HepG2 (cell line): Measurements from ENCODE around the gene ERBB3. TPM values are rescaled to one million over a fixed set of nuclear protein-coding genes. Genes with fewer than 3 reads are reported as not detected.

Source experiments
- BRD4 ChIP-seq: sonication (generic); formaldehyde crosslinking; IDR thresholded peaks from 2 replicates; pipeline ENCODE4 v1.4.0; 2020; ENCODE audit warnings: missing genetic modification reagents
- EHMT2 ChIP-seq: fragments of 200-600 bp; sonication (generic); IDR thresholded peaks from 2 replicates; pipeline ENCODE4 v1.7.0; 2017; ENCODE audit warnings: antibody characterized with exemption, low read depth, low read length, borderline replicate concordance
- HNF1A ChIP-seq, 2 experiments: sonication (generic) in 1 of 2; formaldehyde crosslinking in 1 of 2; IDR thresholded peaks; 2 replicates each; pipeline versions ENCODE4 v1.4.0 to v1.6.1; 2016 to 2020; ENCODE audit warnings: borderline replicate concordance in 1 of 2, low read depth in 1 of 2, mild to moderate bottlenecking in 1 of 2, missing genetic modification reagents in 1 of 2
- MYC ChIP-seq: sonication (generic); formaldehyde crosslinking; IDR thresholded peaks from 2 replicates; pipeline ENCODE4 v1.9.0; 2021; ENCODE audit warnings: missing genetic modification reagents, borderline replicate concordance
- NR2C2 ChIP-seq: sonication (generic); formaldehyde crosslinking; IDR thresholded peaks from 2 replicates; pipeline ENCODE4 v1.4.0; 2020; ENCODE audit warnings: missing genetic modification reagents, mild to moderate bottlenecking, moderate library complexity, borderline replicate concordance
- ZFP91 ChIP-seq: sonication (generic); formaldehyde crosslinking; IDR thresholded peaks from 2 replicates; pipeline ENCODE4 v1.9.0; 2022; ENCODE audit warnings: missing genetic modification reagents, mild to moderate bottlenecking, borderline replicate concordance
- ZNF577 ChIP-seq: sonication (generic); formaldehyde crosslinking; IDR thresholded peaks from 2 replicates; pipeline ENCODE4 v1.4.0; 2020; ENCODE audit warnings: mild to moderate bottlenecking, low read depth, missing genetic modification reagents, borderline replicate concordance
- polyA plus RNA-seq, 8 experiments: library from polyadenylated mRNA; depleted of rRNA in 3 of 8; stranded (reverse) in 7 of 8; unstranded in 1 of 8; fragments of >200 nt; fragmentation: Illumina TruSeq in 4 of 8; extraction: Trizol in 4 of 8; gene quantifications; 2 replicates each; pipeline versions ENCODE4 v1.2.1 to v1.2.3, GENCODE V29; 2011 to 2016; ENCODE audit warnings: low read depth in 4 of 8, missing spikeins in 1 of 8, mixed read lengths in 1 of 8; ENCODE audit not compliant: insufficient read depth in 1 of 8
- total RNA-seq, 5 experiments: library from RNA; depleted of rRNA; stranded (reverse); fragments of >200 nt; fragmentation: Illumina TruSeq; extraction: Trizol; gene quantifications; 2 replicates each; pipeline ENCODE4 v1.2.3, GENCODE V29; 2016; ENCODE audit warnings: low read depth in 1 of 5
- TF ChIP-seq, protein P1 (sequence below): sonication (generic); formaldehyde crosslinking; IDR thresholded peaks from 2 replicates; pipeline ENCODE4 v1.4.0; 2020; ENCODE audit warnings: mild to moderate bottlenecking, low read depth, missing genetic modification reagents
- TF ChIP-seq, protein P2 (sequence below): sonication (generic); formaldehyde crosslinking; IDR thresholded peaks from 2 replicates; pipeline ENCODE4; 2020; ENCODE audit warnings: missing genetic modification reagents, mild to moderate bottlenecking, borderline replicate concordance
- TF ChIP-seq, protein P3 (sequence below): sonication (generic); formaldehyde crosslinking; IDR thresholded peaks from 2 replicates; pipeline ENCODE4 v1.4.0; 2020; ENCODE audit warnings: missing genetic modification reagents, borderline replicate concordance

The ERBB3 gene
- total and polyA plus RNA-seq, 2 of the 13 experiments (the other 11 are each of a cell fraction or from before 2014, with no cell fraction given) = 93.6 to 358 TPM

GRCh38 chr12:56127888-56128669 lies 48.1 kb downstream of the ERBB3 start, which contains the start of gene ESYT1 (continued):
- TF ChIP-seq ZFP91 (peak; percentile 53; the same call in 1 of the 2 replicates), EHMT2 (no peak), NR2C2 (CRISPR knock-in tag) (peak; percentile 3; the same call in 1 of the 2 replicates), BRD4 (CRISPR knock-in tag) (0 out of 2 replicates have a peak, but pooled peaks have one; percentile 73), ZNF577 (no peak), HNF1A (IDR thresholded peaks at IDR 0.05; ENCODE audit: low read depth) (no peak), HNF1A (CRISPR knock-in tag; IDR thresholded peaks at IDR 0.05; ENCODE audit: borderline replicate concordance) (peak; percentile 68; the same call in 1 of the 2 replicates), MYC (CRISPR knock-in tag) (peak; percentile 68)
- TF ChIP-seq, protein P1, sequence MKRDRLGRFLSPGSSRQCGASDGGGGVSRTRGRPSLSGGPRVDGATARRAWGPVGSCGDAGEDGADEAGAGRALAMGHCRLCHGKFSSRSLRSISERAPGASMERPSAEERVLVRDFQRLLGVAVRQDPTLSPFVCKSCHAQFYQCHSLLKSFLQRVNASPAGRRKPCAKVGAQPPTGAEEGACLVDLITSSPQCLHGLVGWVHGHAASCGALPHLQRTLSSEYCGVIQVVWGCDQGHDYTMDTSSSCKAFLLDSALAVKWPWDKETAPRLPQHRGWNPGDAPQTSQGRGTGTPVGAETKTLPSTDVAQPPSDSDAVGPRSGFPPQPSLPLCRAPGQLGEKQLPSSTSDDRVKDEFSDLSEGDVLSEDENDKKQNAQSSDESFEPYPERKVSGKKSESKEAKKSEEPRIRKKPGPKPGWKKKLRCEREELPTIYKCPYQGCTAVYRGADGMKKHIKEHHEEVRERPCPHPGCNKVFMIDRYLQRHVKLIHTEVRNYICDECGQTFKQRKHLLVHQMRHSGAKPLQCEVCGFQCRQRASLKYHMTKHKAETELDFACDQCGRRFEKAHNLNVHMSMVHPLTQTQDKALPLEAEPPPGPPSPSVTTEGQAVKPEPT (CRISPR knock-in tag) = 0 out of 2 replicates have a peak, but pooled peaks have one; percentile 37
- TF ChIP-seq, protein P2, sequence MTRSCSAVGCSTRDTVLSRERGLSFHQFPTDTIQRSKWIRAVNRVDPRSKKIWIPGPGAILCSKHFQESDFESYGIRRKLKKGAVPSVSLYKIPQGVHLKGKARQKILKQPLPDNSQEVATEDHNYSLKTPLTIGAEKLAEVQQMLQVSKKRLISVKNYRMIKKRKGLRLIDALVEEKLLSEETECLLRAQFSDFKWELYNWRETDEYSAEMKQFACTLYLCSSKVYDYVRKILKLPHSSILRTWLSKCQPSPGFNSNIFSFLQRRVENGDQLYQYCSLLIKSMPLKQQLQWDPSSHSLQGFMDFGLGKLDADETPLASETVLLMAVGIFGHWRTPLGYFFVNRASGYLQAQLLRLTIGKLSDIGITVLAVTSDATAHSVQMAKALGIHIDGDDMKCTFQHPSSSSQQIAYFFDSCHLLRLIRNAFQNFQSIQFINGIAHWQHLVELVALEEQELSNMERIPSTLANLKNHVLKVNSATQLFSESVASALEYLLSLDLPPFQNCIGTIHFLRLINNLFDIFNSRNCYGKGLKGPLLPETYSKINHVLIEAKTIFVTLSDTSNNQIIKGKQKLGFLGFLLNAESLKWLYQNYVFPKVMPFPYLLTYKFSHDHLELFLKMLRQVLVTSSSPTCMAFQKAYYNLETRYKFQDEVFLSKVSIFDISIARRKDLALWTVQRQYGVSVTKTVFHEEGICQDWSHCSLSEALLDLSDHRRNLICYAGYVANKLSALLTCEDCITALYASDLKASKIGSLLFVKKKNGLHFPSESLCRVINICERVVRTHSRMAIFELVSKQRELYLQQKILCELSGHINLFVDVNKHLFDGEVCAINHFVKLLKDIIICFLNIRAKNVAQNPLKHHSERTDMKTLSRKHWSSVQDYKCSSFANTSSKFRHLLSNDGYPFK (CRISPR knock-in tag) = no peak; the same call in 1 of the 2 replicates
- TF ChIP-seq, protein P3, sequence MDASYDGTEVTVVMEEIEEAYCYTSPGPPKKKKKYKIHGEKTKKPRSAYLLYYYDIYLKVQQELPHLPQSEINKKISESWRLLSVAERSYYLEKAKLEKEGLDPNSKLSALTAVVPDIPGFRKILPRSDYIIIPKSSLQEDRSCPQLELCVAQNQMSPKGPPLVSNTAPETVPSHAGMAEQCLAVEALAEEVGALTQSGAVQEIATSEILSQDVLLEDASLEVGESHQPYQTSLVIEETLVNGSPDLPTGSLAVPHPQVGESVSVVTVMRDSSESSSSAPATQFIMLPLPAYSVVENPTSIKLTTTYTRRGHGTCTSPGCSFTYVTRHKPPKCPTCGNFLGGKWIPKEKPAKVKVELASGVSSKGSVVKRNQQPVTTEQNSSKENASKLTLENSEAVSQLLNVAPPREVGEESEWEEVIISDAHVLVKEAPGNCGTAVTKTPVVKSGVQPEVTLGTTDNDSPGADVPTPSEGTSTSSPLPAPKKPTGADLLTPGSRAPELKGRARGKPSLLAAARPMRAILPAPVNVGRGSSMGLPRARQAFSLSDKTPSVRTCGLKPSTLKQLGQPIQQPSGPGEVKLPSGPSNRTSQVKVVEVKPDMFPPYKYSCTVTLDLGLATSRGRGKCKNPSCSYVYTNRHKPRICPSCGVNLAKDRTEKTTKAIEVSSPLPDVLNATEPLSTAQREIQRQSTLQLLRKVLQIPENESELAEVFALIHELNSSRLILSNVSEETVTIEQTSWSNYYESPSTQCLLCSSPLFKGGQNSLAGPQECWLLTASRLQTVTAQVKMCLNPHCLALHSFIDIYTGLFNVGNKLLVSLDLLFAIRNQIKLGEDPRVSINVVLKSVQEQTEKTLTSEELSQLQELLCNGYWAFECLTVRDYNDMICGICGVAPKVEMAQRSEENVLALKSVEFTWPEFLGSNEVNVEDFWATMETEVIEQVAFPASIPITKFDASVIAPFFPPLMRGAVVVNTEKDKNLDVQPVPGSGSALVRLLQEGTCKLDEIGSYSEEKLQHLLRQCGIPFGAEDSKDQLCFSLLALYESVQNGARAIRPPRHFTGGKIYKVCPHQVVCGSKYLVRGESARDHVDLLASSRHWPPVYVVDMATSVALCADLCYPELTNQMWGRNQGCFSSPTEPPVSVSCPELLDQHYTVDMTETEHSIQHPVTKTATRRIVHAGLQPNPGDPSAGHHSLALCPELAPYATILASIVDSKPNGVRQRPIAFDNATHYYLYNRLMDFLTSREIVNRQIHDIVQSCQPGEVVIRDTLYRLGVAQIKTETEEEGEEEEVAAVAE = peak; percentile 11; the same call in 1 of the 2 replicates
